ENCODE measurements around the gene TNF. TPM values are rescaled to one million over a fixed set of nuclear protein-coding genes. Genes with fewer than 3 reads are reported as not detected.

TNF gene
- total RNA-seq, 4 donors from 2014 or later = 0.81 TPM; not detected in 3

GRCh38 chr6:31614684-31615578, 39.6 kb downstream of the TNF start, which contains the start of gene AIF1:
TSS of gene AIF1 (plus strand) at chr6:31615234. CDS start at chr6:31615330, 96 bp downstream.
- Histone ChIP-seq H3K27me3 (no peaks in the 10 kb centered on the region), H3K4me1 (peaks cover 0 to 4% (median 0%) of the 10 kb centered on the region in 3 donors), H3K36me3 (no peaks in the 10 kb centered on the region), H3K9me3 (no peaks in the 10 kb centered on the region), H3K27ac (peak within 1 kb of the TSS in 1 of 4 donors; percentile 44), H3K4me3 (peak within 1 kb of the TSS in 1 of 2 donors; percentile 28)
- ATAC-seq = no peak
- WGBS, 2 donors (ENCODE audit: low coverage in 1 of 2) = 51 to 63% methylated on average over 3 to 5 of the region's 6 CpGs
- no peak for TF ChIP-seq CTCF (IDR thresholded peaks at IDR 0.05)
- no peak for TF ChIP-seq EP300 (IDR thresholded peaks at IDR 0.05)
- no peak for TF ChIP-seq POLR2AphosphoS5 (IDR thresholded peaks at IDR 0.05)
- no peak for TF ChIP-seq POLR2A (IDR thresholded peaks at IDR 0.05)

GRCh38 chr6:31615748-31616147, 40.4 kb downstream of the TNF start:
- no peak for ATAC-seq
- H3K27me3 ChIP-seq = no peaks in the 10 kb centered on the region
- WGBS, 2 donors (ENCODE audit: low coverage in 1 of 2) = 47 to 55% methylated on average over 4 to 5 of the region's 7 CpGs
- no peak for TF ChIP-seq POLR2A (IDR thresholded peaks at IDR 0.05)
- H3K9me3 ChIP-seq = no peaks in the 10 kb centered on the region
- H3K4me3 ChIP-seq = peak overlapping the region in 1 of 2 donors; percentile 28
- peak overlapping the region in 1 of 4 donors; percentile 44 for H3K27ac ChIP-seq
- H3K36me3 ChIP-seq = no peaks in the 10 kb centered on the region
- H3K4me1 ChIP-seq = peaks cover 0 to 4% (median 0%) of the 10 kb centered on the region in 3 donors

- H3K4me1 ChIP-seq = peaks cover 0 to 12% (median 5%) of the 10 kb centered on the region in 3 donors
- TF ChIP-seq POLR2A (IDR thresholded peaks at IDR 0.05) (no peak), EP300 (IDR thresholded peaks at IDR 0.05) (no peak), POLR2AphosphoS5 (IDR thresholded peaks at IDR 0.05) (no peak), CTCF (IDR thresholded peaks at IDR 0.05) (no peak)
- no peak for ATAC-seq
- H3K9me3 ChIP-seq = no peaks in the 10 kb centered on the region
- no peaks in the 10 kb centered on the region for H3K27me3 ChIP-seq
- H3K27ac ChIP-seq = no peak overlapping the region
- no peak overlapping the region for H3K4me3 ChIP-seq
- WGBS, 2 donors (ENCODE audit: low coverage in 1 of 2) = 81 to 100% methylated on average over 1 to 2 of the region's 2 CpGs
- no peaks in the 10 kb centered on the region for H3K36me3 ChIP-seq
These were observed 41.6 kb downstream of the TNF start for GRCh38 chr6:31617010-31617409.

- peaks cover 0 to 25% (median 8%) of the 10 kb centered on the region in 3 donors for H3K4me1 ChIP-seq
- H3K4me3 ChIP-seq = peak overlapping the region; percentile 38 to 85
- no peaks in the 10 kb centered on the region for H3K27me3 ChIP-seq
- H3K9me3 ChIP-seq = no peaks in the 10 kb centered on the region
- H3K36me3 ChIP-seq = peaks cover 0 to 25% of the 10 kb centered on the region in 2 donors
- TF ChIP-seq POLR2A (IDR thresholded peaks at IDR 0.05) (peak; percentile 72 to 74), EP300 (IDR thresholded peaks at IDR 0.05) (no peak), CTCF (IDR thresholded peaks at IDR 0.05) (peak in 1 of 4 experiments; percentile 21), POLR2AphosphoS5 (IDR thresholded peaks at IDR 0.05) (peak; percentile 83)
- ATAC-seq = peak; percentile 94
- 1% methylated on average over 32 to 46 of the region's 50 CpGs for WGBS, 2 donors (ENCODE audit: low coverage in 1 of 2)
- H3K27ac ChIP-seq = peak overlapping the region; percentile 82 to 98 (median 94)
These were observed 44.6 kb downstream of the TNF start for GRCh38 chr6:31619805-31620585.

Measured in gastroesophageal sphincter (tissue), 4 donors.